ENCODE results near the gene MBP. TPM values are rescaled to one million over a fixed set of nuclear protein-coding genes. Genes with fewer than 3 reads are reported as not detected.
A peak's percentile ranks its signal among the peaks of the same experiment; 100 is the strongest.

Gene MBP
- total and polyA plus RNA-seq, 4 donors, result 619 to 2,945 (median 1,632) TPM

DNA sequence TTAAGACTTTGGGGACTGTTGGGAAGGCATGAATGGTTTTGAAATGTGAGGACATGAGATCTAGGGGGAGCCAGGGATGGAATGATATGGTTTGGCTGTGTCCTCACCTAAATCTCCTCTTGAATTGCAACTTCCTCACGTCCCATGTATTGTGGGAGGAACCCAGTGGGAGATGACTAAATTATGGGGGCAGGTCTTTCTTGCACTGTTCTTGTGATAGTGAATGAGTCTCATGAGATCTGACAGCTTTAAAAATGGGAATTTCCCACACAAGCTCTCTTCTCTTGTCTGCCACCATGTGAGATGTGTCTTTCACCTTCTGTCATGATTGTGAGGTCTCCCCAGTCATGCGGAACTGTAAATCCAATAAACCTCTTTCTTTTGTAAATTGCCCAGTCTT is 11.5 kb upstream of the MBP start:
- Histone ChIP-seq H3K27ac (ENCODE audit: low read depth, low read length) (no peak overlapping the region), H3K27me3 (ENCODE audit: control insufficient read depth, insufficient read depth, low read length) (no peaks in the 10 kb centered on the region), H3K4me1 (ENCODE audit: control insufficient read depth, insufficient read depth, low read length) (no peaks in the 10 kb centered on the region), H3K36me3 (ENCODE audit: control insufficient read depth, insufficient read depth, low read length) (no peaks in the 10 kb centered on the region), H3K4me3 (ENCODE audit: low read depth, low read length) (no peak overlapping the region), H3K9me3 (ENCODE audit: control insufficient read depth, insufficient read depth, low read length) (peaks cover 3% of the 10 kb centered on the region)
- WGBS (ENCODE audit: insufficient coverage), result no CpG with 5 or more reads among the region's 2 CpGs
- DNase-seq (ENCODE audit: low read depth in 4 of 6, low spot score in 6 of 6), result no peak

DNA sequence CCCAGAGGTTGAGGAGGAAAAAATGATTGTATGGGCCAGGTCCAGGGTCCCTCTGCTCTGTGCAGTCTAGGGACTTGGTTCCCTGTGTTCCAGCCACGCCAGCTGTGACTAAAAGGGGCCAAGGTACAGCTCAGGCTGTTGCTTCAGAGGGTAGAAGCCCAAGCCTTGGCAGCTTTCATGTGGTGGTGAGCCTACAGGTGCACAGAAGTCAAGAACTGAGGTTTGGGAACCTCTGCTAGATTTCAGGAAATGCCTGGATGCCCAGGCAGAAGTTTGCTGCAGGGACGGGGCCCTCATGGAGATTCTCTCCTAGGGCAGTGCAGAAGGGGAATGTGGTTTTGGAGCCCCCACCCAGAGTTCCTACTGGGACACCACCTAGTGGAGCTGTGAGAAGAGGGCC is 10.6 kb upstream of the MBP start:
- H3K4me1 ChIP-seq (ENCODE audit: control insufficient read depth, insufficient read depth, low read length), result peaks cover 1% of the 10 kb centered on the region
- peaks cover 3% of the 10 kb centered on the region for H3K9me3 ChIP-seq (ENCODE audit: control insufficient read depth, insufficient read depth, low read length)
- DNase-seq (ENCODE audit: low read depth in 4 of 6, low spot score in 6 of 6), result no peak
- no peak overlapping the region for H3K4me3 ChIP-seq (ENCODE audit: low read depth, low read length)
- WGBS (ENCODE audit: insufficient coverage), result 100% methylated on average over 1 of the region's 2 CpGs
- no peak overlapping the region for H3K27ac ChIP-seq (ENCODE audit: low read depth, low read length)
- no peaks in the 10 kb centered on the region for H3K36me3 ChIP-seq (ENCODE audit: control insufficient read depth, insufficient read depth, low read length)
- H3K27me3 ChIP-seq (ENCODE audit: control insufficient read depth, insufficient read depth, low read length), result no peaks in the 10 kb centered on the region

DNA sequence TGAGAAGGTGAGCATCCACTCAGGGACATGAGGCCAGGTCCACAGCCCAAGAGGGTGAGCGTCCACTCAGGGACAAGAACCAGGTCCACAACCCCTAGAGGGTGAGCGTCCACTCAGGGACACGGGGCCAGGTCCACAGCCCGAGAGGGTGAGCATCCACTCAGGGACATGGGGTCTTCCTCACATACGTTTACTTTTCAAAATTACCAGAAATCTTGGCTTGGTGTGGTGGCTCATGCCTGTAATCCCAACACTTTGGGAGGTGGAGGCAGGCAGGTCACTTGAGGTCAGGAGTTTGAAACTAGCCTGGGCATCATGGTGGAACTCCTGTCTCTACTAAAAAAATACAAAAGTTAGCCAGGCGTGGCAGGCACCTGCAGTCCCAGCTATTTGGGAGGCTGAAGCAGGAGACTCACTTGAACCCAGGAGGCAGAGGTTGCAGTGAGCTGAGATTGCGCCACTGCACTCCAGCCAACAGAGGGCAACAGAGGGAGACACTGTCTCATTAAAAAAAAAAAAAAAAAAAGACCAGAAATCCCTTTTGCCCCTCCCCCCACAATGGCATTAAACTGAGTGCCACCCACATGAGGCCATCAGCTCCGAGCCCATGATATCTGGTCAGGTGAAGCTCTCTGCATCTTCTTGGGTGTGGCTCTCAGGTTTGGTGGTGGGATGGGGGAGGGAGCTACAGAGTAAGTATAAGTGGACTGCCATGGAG is 9.0 kb upstream of the MBP start:
- H3K27ac ChIP-seq (ENCODE audit: low read depth, low read length), result no peak overlapping the region
- H3K27me3 ChIP-seq (ENCODE audit: control insufficient read depth, insufficient read depth, low read length), result no peaks in the 10 kb centered on the region
- 78% methylated on average over 6 of the region's 8 CpGs for WGBS (ENCODE audit: insufficient coverage)
- DNase-seq (ENCODE audit: low read depth in 4 of 6, low spot score in 6 of 6), result no peak
- H3K4me1 ChIP-seq (ENCODE audit: control insufficient read depth, insufficient read depth, low read length), result peaks cover 7% of the 10 kb centered on the region
- H3K36me3 ChIP-seq (ENCODE audit: control insufficient read depth, insufficient read depth, low read length), result no peaks in the 10 kb centered on the region
- H3K4me3 ChIP-seq (ENCODE audit: low read depth, low read length), result no peak overlapping the region
- H3K9me3 ChIP-seq (ENCODE audit: control insufficient read depth, insufficient read depth, low read length), result peaks cover 3% of the 10 kb centered on the region

DNA sequence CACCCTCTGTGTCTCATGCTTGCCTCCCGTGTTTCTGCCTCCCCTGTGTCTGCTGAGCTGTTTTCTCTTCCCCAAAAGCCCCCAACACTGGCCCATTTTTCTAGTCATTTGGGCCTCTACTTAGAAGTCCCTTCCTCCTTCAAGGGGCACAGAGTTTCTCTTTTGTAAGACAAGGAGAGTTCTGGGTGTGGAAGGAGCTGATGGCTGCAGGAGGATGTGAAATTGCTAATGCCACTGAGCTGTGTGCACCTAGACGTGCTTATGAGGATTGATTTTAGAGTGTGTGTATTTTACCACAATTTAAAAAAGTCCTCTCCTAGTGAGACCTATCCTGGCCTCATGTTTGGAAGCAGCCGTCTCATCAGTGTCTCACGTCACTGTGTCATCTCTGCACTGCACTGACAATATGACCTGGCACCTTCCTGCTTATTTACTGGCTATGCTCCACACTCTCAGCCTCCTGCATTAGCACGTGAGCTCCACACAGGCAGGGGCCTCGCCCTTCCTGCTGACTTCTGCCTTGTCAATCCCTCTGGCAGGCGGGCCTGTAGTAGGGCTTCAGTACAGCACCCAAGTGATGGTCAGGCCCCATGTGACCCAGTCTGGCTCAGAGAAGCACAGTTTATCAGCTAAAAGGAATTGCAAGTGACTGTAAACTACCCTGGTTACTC is 8.0 kb upstream of the MBP start:
- no peak for DNase-seq (ENCODE audit: low read depth in 4 of 6, low spot score in 6 of 6)

DNA sequence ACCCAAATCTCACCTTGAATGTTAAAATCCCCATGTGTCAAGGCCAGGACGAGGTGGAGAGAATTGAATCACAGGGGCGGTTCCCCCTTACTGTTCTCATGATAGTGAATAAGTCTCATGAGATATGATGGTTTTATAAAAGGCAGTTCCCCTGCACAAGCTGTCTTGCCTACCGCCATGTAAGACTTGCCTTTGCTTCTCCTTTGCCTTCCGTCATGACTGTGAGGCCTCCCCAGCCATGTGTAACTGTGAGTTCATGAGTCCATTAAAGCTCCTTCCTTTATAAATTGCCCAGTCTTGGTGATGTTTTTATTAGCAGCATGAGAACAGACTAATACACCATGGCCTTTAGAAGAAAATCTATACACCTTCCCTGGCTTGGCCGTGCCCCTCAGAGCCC is 7.4 kb upstream of the MBP start:
- peaks cover 7% of the 10 kb centered on the region for H3K4me1 ChIP-seq (ENCODE audit: control insufficient read depth, insufficient read depth, low read length)
- WGBS (ENCODE audit: insufficient coverage), result 90% methylated on average over 3 of the region's 5 CpGs
- no peaks in the 10 kb centered on the region for H3K36me3 ChIP-seq (ENCODE audit: control insufficient read depth, insufficient read depth, low read length)
- H3K27ac ChIP-seq (ENCODE audit: low read depth, low read length), result no peak overlapping the region
- no peaks in the 10 kb centered on the region for H3K27me3 ChIP-seq (ENCODE audit: control insufficient read depth, insufficient read depth, low read length)
- H3K9me3 ChIP-seq (ENCODE audit: control insufficient read depth, insufficient read depth, low read length), result peaks cover 3% of the 10 kb centered on the region
- DNase-seq (ENCODE audit: low read depth in 4 of 6, low spot score in 6 of 6), result no peak
- no peak overlapping the region for H3K4me3 ChIP-seq (ENCODE audit: low read depth, low read length)

More for the DNA sequence above, 8.0 kb upstream of the MBP start:
- H3K27me3 ChIP-seq (ENCODE audit: control insufficient read depth, insufficient read depth, low read length), result no peaks in the 10 kb centered on the region
- peaks cover 3% of the 10 kb centered on the region for H3K9me3 ChIP-seq (ENCODE audit: control insufficient read depth, insufficient read depth, low read length)
- H3K36me3 ChIP-seq (ENCODE audit: control insufficient read depth, insufficient read depth, low read length), result no peaks in the 10 kb centered on the region
- no peak overlapping the region for H3K4me3 ChIP-seq (ENCODE audit: low read depth, low read length)
- peaks cover 7% of the 10 kb centered on the region for H3K4me1 ChIP-seq (ENCODE audit: control insufficient read depth, insufficient read depth, low read length)
- WGBS (ENCODE audit: insufficient coverage), result 77% methylated on average over 6 of the region's 7 CpGs
- no peak overlapping the region for H3K27ac ChIP-seq (ENCODE audit: low read depth, low read length)

DNA sequence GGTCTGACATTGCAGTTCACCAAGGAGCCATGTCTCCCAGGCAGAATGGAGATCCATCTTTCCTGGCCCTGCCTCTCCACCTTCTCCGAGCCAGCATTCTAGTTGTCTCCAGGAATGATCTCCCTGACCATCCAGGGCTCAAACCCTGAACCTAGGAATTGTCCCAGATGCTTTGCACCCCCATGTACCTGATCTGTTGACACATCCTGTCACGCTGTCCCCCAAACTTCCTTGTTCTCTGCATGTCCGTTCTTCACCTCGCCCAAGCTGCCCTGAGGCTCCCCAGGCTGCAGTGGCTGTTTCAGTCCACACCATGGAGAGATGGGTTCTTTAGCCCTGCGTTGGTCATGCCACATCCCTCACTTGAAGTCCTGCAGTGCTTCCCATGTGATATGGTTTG is 7.0 kb upstream of the MBP start:
- H3K27ac ChIP-seq (ENCODE audit: low read depth, low read length), result no peak overlapping the region
- no peaks in the 10 kb centered on the region for H3K36me3 ChIP-seq (ENCODE audit: control insufficient read depth, insufficient read depth, low read length)
- DNase-seq (ENCODE audit: low read depth in 4 of 6, low spot score in 6 of 6), result no peak
- H3K4me1 ChIP-seq (ENCODE audit: control insufficient read depth, insufficient read depth, low read length), result peaks cover 7% of the 10 kb centered on the region
- peaks cover 3% of the 10 kb centered on the region for H3K9me3 ChIP-seq (ENCODE audit: control insufficient read depth, insufficient read depth, low read length)
- H3K27me3 ChIP-seq (ENCODE audit: control insufficient read depth, insufficient read depth, low read length), result no peaks in the 10 kb centered on the region
- H3K4me3 ChIP-seq (ENCODE audit: low read depth, low read length), result no peak overlapping the region
- 98% methylated on average over 5 of the region's 5 CpGs for WGBS (ENCODE audit: insufficient coverage)

DNA sequence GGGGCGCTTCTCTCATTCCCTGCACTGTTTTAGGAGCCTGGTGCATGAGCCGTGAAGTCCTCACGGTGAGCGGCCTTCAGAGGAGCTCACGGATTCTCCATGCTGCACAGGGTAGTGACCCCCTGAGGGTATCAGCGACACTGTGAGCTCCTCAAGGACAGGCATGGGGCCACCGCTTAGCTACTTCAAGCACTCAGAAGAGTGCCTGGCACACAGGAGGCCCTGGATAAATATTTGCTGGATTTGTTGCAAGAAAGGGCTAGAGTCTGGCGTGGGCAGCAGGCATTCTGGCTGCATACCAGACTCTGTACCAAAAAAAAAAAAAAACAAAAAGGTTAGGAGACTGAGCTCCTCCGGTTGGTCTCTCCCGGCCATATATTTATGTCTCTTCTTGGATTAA is 5.7 kb upstream of the MBP start:
- H3K4me3 ChIP-seq (ENCODE audit: low read depth, low read length), result no peak overlapping the region
- peak in 1 of 6 donors; percentile 48 for DNase-seq (ENCODE audit: low read depth in 4 of 6, low spot score in 6 of 6)
- no peaks in the 10 kb centered on the region for H3K36me3 ChIP-seq (ENCODE audit: control insufficient read depth, insufficient read depth, low read length)
- peaks cover 2% of the 10 kb centered on the region for H3K9me3 ChIP-seq (ENCODE audit: control insufficient read depth, insufficient read depth, low read length)
- peaks cover 17% of the 10 kb centered on the region for H3K4me1 ChIP-seq (ENCODE audit: control insufficient read depth, insufficient read depth, low read length)
- no peaks in the 10 kb centered on the region for H3K27me3 ChIP-seq (ENCODE audit: control insufficient read depth, insufficient read depth, low read length)
- WGBS (ENCODE audit: insufficient coverage), result 61% methylated on average over 8 of the region's 10 CpGs
- no peak overlapping the region for H3K27ac ChIP-seq (ENCODE audit: low read depth, low read length)

DNA sequence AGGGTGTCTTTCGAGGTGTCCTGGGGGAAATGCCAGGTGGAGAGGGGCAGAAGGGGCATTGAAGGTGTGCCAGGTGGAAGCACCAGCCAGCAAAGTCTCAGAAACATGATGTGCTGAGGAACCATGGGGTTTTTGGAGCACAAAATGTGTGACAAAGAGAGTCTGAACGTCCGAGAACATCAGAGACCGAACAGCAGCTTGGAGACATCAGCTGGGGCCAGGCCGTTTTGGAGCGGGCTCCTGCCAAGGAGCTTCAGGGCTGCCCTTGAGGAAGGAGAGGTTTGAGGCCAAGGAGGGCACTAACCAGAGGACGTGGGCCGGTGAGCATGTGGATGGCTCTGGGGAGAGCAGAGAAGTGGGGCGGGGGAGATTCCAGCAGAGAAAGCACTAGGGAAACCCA is 5.3 kb upstream of the MBP start:
- DNase-seq (ENCODE audit: low read depth in 4 of 6, low spot score in 6 of 6), result no peak
- WGBS (ENCODE audit: insufficient coverage), result 88% methylated on average over 9 of the region's 9 CpGs
- peaks cover 21% of the 10 kb centered on the region for H3K4me1 ChIP-seq (ENCODE audit: control insufficient read depth, insufficient read depth, low read length)
- H3K27me3 ChIP-seq (ENCODE audit: control insufficient read depth, insufficient read depth, low read length), result peaks cover 3% of the 10 kb centered on the region
- H3K4me3 ChIP-seq (ENCODE audit: low read depth, low read length), result no peak overlapping the region
- no peaks in the 10 kb centered on the region for H3K9me3 ChIP-seq (ENCODE audit: control insufficient read depth, insufficient read depth, low read length)
- no peak overlapping the region for H3K27ac ChIP-seq (ENCODE audit: low read depth, low read length)
- no peaks in the 10 kb centered on the region for H3K36me3 ChIP-seq (ENCODE audit: control insufficient read depth, insufficient read depth, low read length)

DNA sequence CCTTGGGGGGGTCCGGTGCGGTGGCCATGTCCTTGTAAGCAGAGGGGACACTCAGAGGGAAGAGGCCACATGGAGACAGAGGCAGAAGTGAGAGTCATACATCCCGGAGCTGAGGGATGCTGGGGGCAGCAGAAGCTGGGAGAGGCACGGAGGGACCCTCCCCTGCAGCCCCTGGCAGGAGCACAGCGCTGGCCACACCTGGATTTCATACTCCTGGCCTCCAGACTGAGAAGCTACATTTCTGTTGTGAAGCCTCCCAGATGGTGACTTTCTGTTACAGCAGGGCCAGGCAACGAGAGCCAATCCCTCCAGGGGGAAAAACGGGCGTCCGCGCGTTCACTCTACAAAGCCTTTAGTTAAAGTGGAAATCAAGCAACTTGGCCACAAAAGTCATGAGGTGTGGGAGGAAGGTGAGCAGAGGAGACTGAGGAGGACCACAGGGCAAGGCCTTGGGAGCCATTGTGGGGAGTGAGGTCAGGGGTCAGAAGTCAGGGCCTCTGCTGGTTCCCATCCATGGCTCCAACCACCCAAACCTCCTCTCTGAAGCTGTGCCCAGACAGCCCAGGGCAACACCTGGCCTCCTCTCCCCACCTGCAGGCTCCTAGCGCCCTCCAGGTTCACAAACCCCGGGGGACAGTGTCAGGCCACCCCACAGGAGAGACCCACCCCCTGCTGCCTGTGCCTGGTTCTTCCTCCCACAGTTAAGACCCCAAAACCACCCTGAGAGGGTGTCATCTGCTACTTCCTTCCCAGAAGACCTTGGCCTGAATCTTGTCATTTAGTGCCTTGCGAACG is 4.5 kb upstream of the MBP start:
- Histone ChIP-seq H3K36me3 (ENCODE audit: control insufficient read depth, insufficient read depth, low read length) (no peaks in the 10 kb centered on the region), H3K27ac (ENCODE audit: low read depth, low read length) (no peak overlapping the region), H3K4me1 (ENCODE audit: control insufficient read depth, insufficient read depth, low read length) (peaks cover 24% of the 10 kb centered on the region), H3K4me3 (ENCODE audit: low read depth, low read length) (no peak overlapping the region), H3K9me3 (ENCODE audit: control insufficient read depth, insufficient read depth, low read length) (no peaks in the 10 kb centered on the region), H3K27me3 (ENCODE audit: control insufficient read depth, insufficient read depth, low read length) (peaks cover 5% of the 10 kb centered on the region)
- DNase-seq (ENCODE audit: low read depth in 4 of 6, low spot score in 6 of 6), result no peak
- WGBS (ENCODE audit: insufficient coverage), result 78% methylated on average over 15 of the region's 15 CpGs
